AG08395 (cell line): ENCODE measurements around the gene SMIM10L1.

Experiments used
- DNase-seq: peaks from one replicate; pipeline ENCODE4 v3.0.0; 2012; ENCODE audit warnings: mixed read lengths, low spot score

SMIM10L1 gene

GRCh38 chr12:11171145-11171968, at the start of gene SMIM10L1:
Gene SMIM10L1 (plus strand): TSS chr12:11171194. CDS start chr12:11171357, 163 bp downstream.
- DNase-seq, result peak; percentile 95

GRCh38 chr12:11130382-11130781, 40.6 kb upstream of the SMIM10L1 start:
- no peak for DNase-seq

GRCh38 chr12:11130999-11131398, 40.0 kb upstream of the SMIM10L1 start:
- no peak for DNase-seq

GRCh38 chr12:11133162-11133561, 37.8 kb upstream of the SMIM10L1 start:
- no peak for DNase-seq

GRCh38 chr12:11133816-11134215, 37.2 kb upstream of the SMIM10L1 start:
- no peak for DNase-seq

- DNase-seq, result no peak
These were observed 36.7 kb upstream of the SMIM10L1 start, which contains the start of gene TAS2R30 for GRCh38 chr12:11134305-11134704. Gene TAS2R30 (minus strand): TSS chr12:11134644. CDS start chr12:11134244, 400 bp downstream.

- no peak for DNase-seq
These were observed 34.9 kb upstream of the SMIM10L1 start for GRCh38 chr12:11136075-11136474.

GRCh38 chr12:11143352-11143751, 27.6 kb upstream of the SMIM10L1 start:
- no peak for DNase-seq

GRCh38 chr12:11144297-11144696, 26.7 kb upstream of the SMIM10L1 start:
- no peak for DNase-seq

GRCh38 chr12:11147420-11147819, 23.6 kb upstream of the SMIM10L1 start:
- DNase-seq, result no peak

- DNase-seq, result no peak
These were observed 20.2 kb upstream of the SMIM10L1 start for GRCh38 chr12:11150832-11151231.

- no peak for DNase-seq
These were observed 18.3 kb upstream of the SMIM10L1 start for GRCh38 chr12:11152725-11153124.

- no peak for DNase-seq
These were observed 16.5 kb upstream of the SMIM10L1 start for GRCh38 chr12:11154400-11154925.

- no peak for DNase-seq
These were observed 12.0 kb upstream of the SMIM10L1 start for GRCh38 chr12:11158885-11159444.

- peak; percentile 4 for DNase-seq
These were observed 8.5 kb upstream of the SMIM10L1 start for GRCh38 chr12:11162502-11162901.

- no peak for DNase-seq
These were observed 6.6 kb upstream of the SMIM10L1 start for GRCh38 chr12:11164384-11164783.

GRCh38 chr12:11166300-11166699, 4.7 kb upstream of the SMIM10L1 start:
- no peak for DNase-seq

GRCh38 chr12:11170810-11171144, 217 bp upstream of the SMIM10L1 start:
- DNase-seq, result no peak

- DNase-seq, result peak; percentile 25
These were observed 1.1 kb downstream of the SMIM10L1 start for GRCh38 chr12:11171969-11172675.

GRCh38 chr12:11174022-11174421, 3.0 kb downstream of the SMIM10L1 start:
- no peak for DNase-seq

GRCh38 chr12:11178250-11178649, 7.3 kb downstream of the SMIM10L1 start:
- no peak for DNase-seq

GRCh38 chr12:11182529-11182928, 11.5 kb downstream of the SMIM10L1 start:
- DNase-seq, result no peak

GRCh38 chr12:11183011-11183410, 12.0 kb downstream of the SMIM10L1 start:
- DNase-seq, result no peak
